Peyer's patch (tissue), 4 donors: ENCODE measurements around the gene CRYBG3. TPM values are rescaled to one million over a fixed set of nuclear protein-coding genes. Genes with fewer than 3 reads are reported as not detected.

Experiments used
- DNase-seq, 3 donors: peaks; one replicate each; pipeline ENCODE4 v3.0.0-alpha.2; 2017 to 2019
- H3K27ac ChIP-seq, 4 donors: fragments of 200-600 bp; sonication (generic); one replicate each; pipeline ENCODE4 v1.5.1; 2016 to 2019
- H3K27me3 ChIP-seq, 2 donors: fragments of 200-600 bp; sonication (generic); one replicate each; pipeline ENCODE4 v1.5.1; 2019
- H3K36me3 ChIP-seq, 3 donors: fragments of 200-600 bp; sonication (generic); one replicate each; pipeline ENCODE4 v1.5.1; 2016 to 2019
- H3K4me1 ChIP-seq, 4 donors: fragments of 200-600 bp; sonication (generic); one replicate each; pipeline ENCODE4 v1.5.1; 2016 to 2019
- H3K4me3 ChIP-seq, 4 donors: fragments of 200-600 bp; sonication (generic); 1 replicate in 3 of 4; 2 replicates in 1 of 4; pipeline ENCODE4 v1.5.1; 2016 to 2019; ENCODE audit warnings: mild to moderate bottlenecking in 1 of 4
- H3K9me3 ChIP-seq, 4 donors: fragments of 200-600 bp; sonication (generic); one replicate each; pipeline ENCODE4 v1.5.1; 2016 to 2019; ENCODE audit warnings: mild to moderate bottlenecking in 1 of 4
- CTCF ChIP-seq, 6 experiments: fragments of 450-650 bp in 4 of 6; fragments of 200-600 bp in 2 of 6; sonication (generic) in 1 of 6; IDR thresholded peaks; one replicate each; pipeline ENCODE4 v1.5.1; 2017 to 2019; ENCODE audit warnings: antibody characterized with exemption in 6 of 6, mild to moderate bottlenecking in 3 of 6, moderate library complexity in 1 of 6
- POLR2A ChIP-seq, 2 donors: fragments of 450-650 bp; IDR thresholded peaks; one replicate each; pipeline ENCODE4 v1.5.1; 2017; ENCODE audit warnings: antibody characterized with exemption in 2 of 2, mild to moderate bottlenecking in 2 of 2, moderate library complexity in 2 of 2
- total RNA-seq, 4 donors: library from RNA; depleted of rRNA; stranded (reverse); fragments of >200 nt; gene quantifications; one replicate each; pipeline ENCODE4 v1.1.0, GENCODE V29; 2016

The CRYBG3 gene
- total RNA-seq, 4 donors from 2014 or later, result 11.4 to 47.0 (median 16.9) TPM

- Histone ChIP-seq H3K27me3 (no peaks in the 10 kb centered on the region), H3K9me3 (no peaks in the 10 kb centered on the region), H3K4me1 (no peaks in the 10 kb centered on the region), H3K27ac (no peak overlapping the region), H3K36me3 (peaks cover 0 to 69% (median 0%) of the 10 kb centered on the region in 3 donors), H3K4me3 (no peak overlapping the region)
- no peak for DNase-seq
- TF ChIP-seq CTCF (IDR thresholded peaks at IDR 0.05) (no peak), POLR2A (IDR thresholded peaks at IDR 0.05) (no peak)
Measured at GRCh38 chr3:97942801-97943546, 121.2 kb downstream of the CRYBG3 start.

GRCh38 chr3:97948351-97949109 is 126.7 kb downstream of the CRYBG3 start:
- Histone ChIP-seq H3K36me3 (peaks cover 0 to 57% (median 0%) of the 10 kb centered on the region in 3 donors), H3K27me3 (no peaks in the 10 kb centered on the region), H3K4me1 (no peaks in the 10 kb centered on the region), H3K27ac (no peak overlapping the region), H3K9me3 (no peaks in the 10 kb centered on the region), H3K4me3 (no peak overlapping the region)
- no peak for DNase-seq
- TF ChIP-seq CTCF (IDR thresholded peaks at IDR 0.05), result no peak
- TF ChIP-seq POLR2A (IDR thresholded peaks at IDR 0.05), result no peak

- peaks cover 0 to 57% (median 0%) of the 10 kb centered on the region in 3 donors for H3K36me3 ChIP-seq
- no peaks in the 10 kb centered on the region for H3K27me3 ChIP-seq
- H3K4me1 ChIP-seq, result no peaks in the 10 kb centered on the region
- TF ChIP-seq CTCF (IDR thresholded peaks at IDR 0.05) (no peak), POLR2A (IDR thresholded peaks at IDR 0.05) (no peak)
- no peak overlapping the region for H3K27ac ChIP-seq
- DNase-seq, result no peak
- no peak overlapping the region for H3K4me3 ChIP-seq
- no peaks in the 10 kb centered on the region for H3K9me3 ChIP-seq
Measured at GRCh38 chr3:97949110-97949485, 127.3 kb downstream of the CRYBG3 start.

- H3K36me3 ChIP-seq, result peaks cover 0 to 55% (median 0%) of the 10 kb centered on the region in 3 donors
- no peaks in the 10 kb centered on the region for H3K27me3 ChIP-seq
- H3K4me3 ChIP-seq, result no peak overlapping the region
- no peak for TF ChIP-seq CTCF (IDR thresholded peaks at IDR 0.05)
- no peak for TF ChIP-seq POLR2A (IDR thresholded peaks at IDR 0.05)
- no peak overlapping the region for H3K27ac ChIP-seq
- no peak for DNase-seq
- H3K9me3 ChIP-seq, result no peaks in the 10 kb centered on the region
- no peaks in the 10 kb centered on the region for H3K4me1 ChIP-seq
Measured at GRCh38 chr3:97949743-97950142, 127.9 kb downstream of the CRYBG3 start.

GRCh38 chr3:97950360-97950759 is 128.5 kb downstream of the CRYBG3 start:
- no peaks in the 10 kb centered on the region for H3K4me1 ChIP-seq
- no peak overlapping the region for H3K27ac ChIP-seq
- H3K4me3 ChIP-seq, result no peak overlapping the region
- H3K36me3 ChIP-seq, result peaks cover 0 to 48% (median 0%) of the 10 kb centered on the region in 3 donors
- H3K9me3 ChIP-seq, result no peaks in the 10 kb centered on the region
- TF ChIP-seq POLR2A (IDR thresholded peaks at IDR 0.05) (no peak), CTCF (IDR thresholded peaks at IDR 0.05) (no peak)
- no peak for DNase-seq
- no peaks in the 10 kb centered on the region for H3K27me3 ChIP-seq
